Measurements from ENCODE around the gene RAB3B. TPM values are rescaled to one million over a fixed set of nuclear protein-coding genes. Genes with fewer than 3 reads are reported as not detected.

RAB3B gene
- total RNA-seq, 2 experiments from 2014 or later, result 0.03 to 0.06 TPM

Other genes starting within 250 kb of the RAB3B start
- gene NRDC, start 112.0 kb downstream of the RAB3B start, total RNA-seq, result 100 to 1,000 TPM; 158 to 170 TPM
- gene KTI12, start 43.1 kb upstream of the RAB3B start, total RNA-seq, result 10 to 100 TPM; 12.5 to 14.6 TPM
- 10 to 100 TPM; 43.1 to 44.4 TPM for gene TXNDC12, start 64.5 kb upstream of the RAB3B start, total RNA-seq
- gene BTF3L4, start 65.6 kb upstream of the RAB3B start, total RNA-seq, result 10 to 100 TPM; 31.4 to 41.0 TPM
- gene ZFYVE9, start 151.4 kb upstream of the RAB3B start, total RNA-seq, result 1 to 10 TPM; 4.5 to 5.5 TPM

Data from activated naive CD8-positive, alpha-beta T cell treated with anti-CD3 and anti-CD28 coated beads, Interleukin-2, amount 10 ng/mL, durations not matched to agents 7 days and 5 days (primary cell).